ENCODE data around the gene CYP4B1.

Gene CYP4B1

DNA sequence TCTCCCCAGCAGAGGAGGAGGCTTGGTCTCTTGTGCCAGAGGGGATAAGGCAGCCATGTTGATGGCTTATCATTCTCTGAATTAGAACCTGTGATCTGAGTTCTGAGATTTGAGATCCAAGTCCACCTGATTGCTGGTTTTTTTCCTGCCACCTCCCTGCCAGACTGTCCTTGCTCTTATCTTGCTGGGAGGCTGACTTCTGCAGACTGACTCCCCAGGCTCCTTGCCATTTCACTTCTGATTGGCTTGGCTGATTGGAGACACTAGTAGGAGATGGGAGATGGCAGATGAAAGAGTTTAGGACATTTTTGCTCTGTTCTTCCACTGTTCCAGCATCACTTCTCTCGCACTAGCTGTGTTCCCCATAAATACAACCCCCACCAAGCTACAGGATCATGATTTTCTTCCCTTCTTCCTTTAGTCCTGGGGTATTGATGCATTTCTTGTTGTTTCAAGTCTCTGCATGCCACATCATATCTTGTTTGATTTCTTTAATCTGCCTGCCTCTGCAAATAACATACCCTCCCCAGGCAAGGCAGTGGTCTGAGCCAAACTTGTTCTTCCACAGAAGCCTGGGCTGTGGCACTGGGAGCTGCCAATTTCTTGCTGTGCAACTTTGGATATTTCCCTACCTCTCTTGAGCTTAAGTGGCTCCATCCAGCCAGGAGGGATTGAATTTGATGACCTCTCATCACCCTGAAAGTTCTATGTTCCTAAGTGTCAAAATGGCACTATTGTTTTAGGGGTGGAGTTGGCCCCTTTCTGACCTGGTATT is 963 bp upstream of the CYP4B1 start:
- DNase-seq: no peak

DNA sequence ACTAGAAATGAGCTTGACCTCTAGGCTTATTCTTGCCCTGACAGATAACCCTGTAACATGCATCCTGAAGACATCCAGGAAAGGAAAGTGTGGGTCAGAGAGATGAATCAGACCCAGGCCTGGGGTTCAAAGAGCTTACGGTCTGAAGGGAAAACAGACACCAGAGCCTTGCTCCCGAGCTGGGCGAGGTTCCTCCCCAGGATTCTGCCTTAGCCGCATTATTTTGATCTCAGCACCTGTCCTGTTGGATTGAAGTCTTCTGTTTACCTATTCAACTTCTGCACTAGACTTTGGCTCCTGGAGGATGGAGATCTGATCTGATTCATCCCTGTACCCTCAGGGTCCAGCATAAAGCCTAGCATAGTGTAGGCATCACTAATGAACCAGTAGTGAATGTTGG is 1.9 kb downstream of the CYP4B1 start:
- no peak for DNase-seq

- no peak for DNase-seq
Measured at GRCh38 chr1:46801323-46802055, 2.6 kb downstream of the CYP4B1 start.

DNA sequence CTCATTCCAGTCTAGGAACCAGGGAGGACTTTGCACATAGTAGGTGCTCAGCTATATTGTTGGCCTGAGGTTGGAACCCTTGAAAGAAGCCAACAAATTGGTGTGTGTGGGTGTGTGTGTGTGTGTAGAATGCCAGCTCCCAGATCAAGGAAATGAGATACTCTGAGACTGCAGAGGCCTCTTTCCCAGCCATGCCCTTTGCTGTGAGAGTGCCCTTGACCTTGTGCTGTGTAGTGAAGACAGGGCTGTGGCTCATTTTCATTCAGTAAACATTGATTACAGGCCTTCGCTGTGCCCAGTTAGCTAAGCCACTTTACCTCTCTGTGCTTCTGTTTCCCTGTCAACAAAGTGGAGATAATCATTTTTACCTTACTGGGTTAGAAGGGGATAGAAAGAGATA is 3.2 kb downstream of the CYP4B1 start:
- no peak for DNase-seq

- no peak for DNase-seq
Measured at GRCh38 chr1:46802901-46803574, 4.2 kb downstream of the CYP4B1 start.

- DNase-seq: no peak
Measured at GRCh38 chr1:46804027-46804889, 5.4 kb downstream of the CYP4B1 start.

DNA sequence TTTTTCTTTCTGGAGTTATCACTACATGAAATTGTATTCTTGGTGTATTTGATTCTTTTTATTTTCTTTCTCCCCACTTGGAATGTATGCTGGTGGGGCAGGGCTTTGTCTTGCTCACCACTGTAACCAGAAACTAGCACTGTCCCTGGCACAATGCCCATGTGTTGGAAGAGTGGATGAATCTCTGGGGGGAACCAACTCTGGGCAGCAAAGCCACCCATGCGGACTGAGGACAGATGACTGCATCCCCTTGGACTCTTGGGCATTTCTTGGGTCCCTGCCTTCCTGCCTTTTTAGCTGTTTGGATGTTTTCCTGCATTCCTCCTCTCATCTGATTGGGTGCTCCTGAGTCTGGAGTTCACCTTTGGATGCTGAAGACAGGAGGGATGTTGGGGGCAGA is 6.1 kb downstream of the CYP4B1 start:
- no peak for DNase-seq

- no peak for DNase-seq
Measured at GRCh38 chr1:46805755-46806154, 6.9 kb downstream of the CYP4B1 start.

DNA sequence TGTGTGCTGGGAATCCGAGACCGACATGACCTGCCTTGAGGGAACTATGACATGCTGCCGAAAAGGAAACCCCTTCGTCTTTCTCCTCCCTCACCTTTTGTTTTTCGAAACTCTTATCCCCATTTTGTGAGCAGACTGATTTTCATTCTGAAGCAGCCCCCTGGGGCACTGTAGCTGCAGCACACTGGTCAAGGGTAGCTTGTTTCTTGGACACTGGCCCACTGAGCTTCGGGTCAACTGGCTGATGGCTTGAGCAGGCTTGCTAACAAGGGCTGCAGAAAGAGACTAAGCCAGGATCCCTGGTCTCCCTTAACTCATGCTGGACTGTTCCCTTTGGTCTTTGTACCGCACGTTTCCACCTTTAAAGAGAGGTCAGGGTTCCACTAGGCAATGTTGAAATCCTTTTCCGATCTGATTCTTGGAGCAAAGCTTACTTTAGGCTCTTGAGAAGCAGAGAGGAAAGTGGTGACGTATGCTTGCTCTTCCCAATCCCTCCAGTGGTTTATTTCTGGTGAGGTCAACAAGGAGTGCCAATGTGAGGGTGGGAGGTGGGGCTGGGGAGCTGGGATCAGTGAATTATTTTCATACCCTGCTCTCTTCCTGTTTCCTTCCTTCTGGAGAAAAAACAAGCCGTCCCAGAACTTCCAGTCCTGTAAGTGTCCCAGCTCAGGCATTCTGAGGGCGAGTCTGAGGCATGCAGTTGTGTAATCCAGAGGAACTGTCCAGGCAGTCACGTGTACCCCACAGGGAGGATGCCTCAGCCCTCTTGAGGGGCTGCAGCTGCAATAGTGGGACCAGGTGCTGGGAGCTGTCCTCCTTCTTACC is 7.6 kb downstream of the CYP4B1 start:
- DNase-seq: no peak

DNA sequence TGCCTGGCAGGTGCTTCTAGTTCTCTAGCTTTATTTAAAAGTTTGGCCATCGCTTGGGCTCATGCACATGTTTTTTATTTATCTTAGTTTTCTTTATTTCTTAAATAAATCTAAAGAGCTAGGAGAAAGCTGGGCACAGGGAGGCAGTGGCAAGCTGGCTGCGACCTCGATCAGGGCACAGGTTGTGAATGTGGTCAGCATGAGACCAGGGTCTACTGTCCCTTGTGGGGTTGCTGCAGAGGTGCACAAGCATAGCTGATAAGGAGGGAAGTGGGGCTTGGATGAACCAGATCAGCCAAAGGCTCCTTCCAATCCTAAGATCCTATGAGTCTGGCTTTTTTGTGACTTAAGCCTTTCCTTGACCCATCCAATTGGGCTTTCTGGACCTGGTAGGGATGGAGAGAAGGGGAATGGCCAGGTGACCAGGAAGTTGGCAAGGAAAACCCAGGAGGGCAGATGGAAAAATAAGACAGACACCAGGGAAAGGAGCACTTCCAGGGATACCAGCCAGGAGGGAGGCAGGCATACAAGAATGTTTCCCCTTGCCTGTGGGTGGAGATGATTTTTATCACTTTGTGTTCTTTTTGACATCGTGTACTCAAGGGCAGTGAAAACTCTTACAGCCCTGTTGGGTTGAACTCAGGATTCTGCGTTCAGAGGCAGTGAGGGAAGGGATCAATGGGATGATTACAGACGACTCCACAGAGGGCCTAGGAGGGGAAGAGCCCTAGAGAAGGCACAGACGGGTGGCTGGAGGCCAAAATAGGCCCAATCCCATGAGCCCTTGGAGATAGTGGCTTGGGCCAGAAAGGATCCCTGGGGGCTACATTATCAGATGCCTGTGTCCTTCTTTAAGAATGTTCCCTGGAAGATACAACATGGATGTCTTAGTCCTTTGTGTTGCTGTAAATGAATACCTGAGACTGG is 8.5 kb downstream of the CYP4B1 start:
- DNase-seq: no peak

DNA sequence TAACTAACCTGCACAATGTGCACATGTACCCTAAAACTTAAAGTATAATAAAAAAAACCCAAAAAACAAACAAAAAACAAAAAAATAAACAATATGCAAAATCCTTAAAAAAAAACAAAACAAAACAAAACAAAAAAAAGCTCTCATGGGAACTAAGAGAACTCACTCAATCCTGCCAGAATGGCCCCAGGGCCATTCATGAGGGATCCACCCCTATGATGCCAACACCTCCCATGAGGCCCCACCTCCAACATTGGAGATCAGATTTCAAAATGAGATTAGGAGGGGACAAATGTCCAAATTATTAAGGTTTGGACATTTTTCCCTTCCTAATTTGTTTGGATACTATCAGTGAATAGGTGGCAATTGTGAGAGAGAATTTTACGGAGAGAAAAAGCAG is 10.2 kb downstream of the CYP4B1 start:
- no peak for DNase-seq

DNA sequence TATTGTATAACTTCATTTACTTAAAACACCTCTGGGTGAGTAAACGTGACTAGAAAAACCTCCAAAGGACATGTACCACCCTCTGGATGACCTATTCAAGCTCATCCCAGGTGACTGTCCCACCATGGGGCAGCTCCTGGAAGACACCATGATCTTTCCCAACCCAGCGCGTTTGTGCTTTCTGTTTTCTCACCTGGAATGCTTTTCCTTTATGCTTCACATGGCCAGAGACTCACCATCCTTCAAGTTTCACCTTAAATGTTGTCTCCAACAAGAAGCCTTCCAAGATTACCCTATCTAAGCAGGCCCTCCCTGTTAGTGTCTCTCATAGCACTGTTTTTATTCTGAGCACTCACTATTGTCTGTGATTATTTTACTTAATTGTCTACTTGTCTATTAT is 11.1 kb downstream of the CYP4B1 start:
- DNase-seq: no peak

GRCh38 chr1:46810596-46810995 is 11.8 kb downstream of the CYP4B1 start:
- no peak for DNase-seq

DNA sequence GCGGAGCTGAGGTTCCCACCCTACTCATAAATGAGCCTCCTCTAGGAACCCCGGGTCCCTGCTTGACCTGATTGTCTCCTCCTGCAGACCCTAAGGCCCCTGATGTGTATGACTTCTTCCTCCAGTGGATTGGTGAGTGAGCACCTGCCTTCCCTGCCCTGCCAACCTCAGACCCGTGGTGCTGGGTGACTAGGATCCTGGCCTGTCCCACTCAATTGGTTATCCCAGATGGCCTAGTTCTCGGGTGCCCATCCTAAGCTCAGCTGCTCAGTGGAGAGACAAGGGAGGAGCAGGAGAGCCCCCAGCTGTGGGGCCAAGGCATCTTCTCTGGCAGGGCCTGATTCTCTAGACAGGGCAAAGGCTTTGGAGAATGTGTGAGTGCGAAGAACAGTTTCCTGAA is 12.2 kb downstream of the CYP4B1 start:
- no peak for DNase-seq

- no peak for DNase-seq
Measured at GRCh38 chr1:46812065-46812963, 13.5 kb downstream of the CYP4B1 start.

GRCh38 chr1:46812996-46813857 is 14.4 kb downstream of the CYP4B1 start:
- no peak for DNase-seq

GRCh38 chr1:46813858-46814396 is 15.1 kb downstream of the CYP4B1 start:
- no peak for DNase-seq

- no peak for DNase-seq
Measured at GRCh38 chr1:46815133-46815532, 16.3 kb downstream of the CYP4B1 start.

GRCh38 chr1:46816930-46817329 is 18.1 kb downstream of the CYP4B1 start:
- DNase-seq: no peak
